Measurements from ENCODE around the gene CDC7. TPM values are rescaled to one million over a fixed set of nuclear protein-coding genes. Genes with fewer than 3 reads are reported as not detected.
A peak's percentile ranks its signal among the peaks of the same experiment; 100 is the strongest.

CDC7 gene
- total and polyA plus RNA-seq, 3 experiments from 2014 or later: 3.3 to 28.3 (median 24.5) TPM

DNA sequence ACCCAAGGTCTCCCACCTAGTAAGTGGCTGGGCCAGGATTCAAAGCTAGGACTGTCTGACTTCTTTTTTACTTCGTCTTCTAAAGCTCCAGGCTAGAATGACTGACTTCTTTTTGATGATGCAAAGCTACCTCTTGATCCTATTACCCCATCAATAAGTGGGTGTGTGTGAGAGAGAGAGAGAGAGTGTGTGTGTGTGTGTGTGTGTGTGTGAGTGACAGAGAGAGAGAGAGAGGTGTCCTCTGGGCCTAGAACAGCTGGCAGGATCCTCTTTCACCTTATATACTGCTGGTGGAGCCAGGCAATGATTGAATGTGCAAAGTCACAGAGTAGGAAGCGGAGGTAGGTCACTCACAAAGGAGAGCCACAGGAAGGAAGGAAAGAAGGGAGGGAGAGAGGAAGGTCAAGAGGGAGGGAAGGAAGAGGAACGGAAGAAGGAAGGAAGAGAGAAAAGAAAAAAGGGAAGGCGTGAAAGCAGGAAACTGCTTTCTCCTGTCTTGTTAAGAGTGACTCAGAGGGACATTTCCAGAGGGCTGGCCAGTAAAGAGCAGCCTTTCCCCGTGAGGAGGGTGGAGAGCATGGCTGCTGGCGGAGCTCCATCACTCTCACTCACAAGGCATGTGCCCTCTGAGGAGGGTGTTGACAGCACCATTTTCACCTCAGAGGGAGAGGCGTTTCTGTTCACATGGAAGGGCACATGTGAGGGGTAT lies 68.9 kb downstream of the CDC7 start:
- DNase-seq: peak in 1 of 5 donors; percentile 24
- peak overlapping the region; percentile 37 to 93 (median 76) for H3K27ac Mint-ChIP-seq
- Histone ChIP-seq H3K27me3 (ENCODE audit: insufficient read depth, low read length, poor library complexity, severe bottlenecking) (no peaks in the 10 kb centered on the region), H3K4me3 (ENCODE audit: low read length) (no peak overlapping the region), H3K27ac (ENCODE audit: low read depth, low read length) (no peak overlapping the region), H3K4me1 (ENCODE audit: insufficient read depth, low read length) (peaks cover 13% of the 10 kb centered on the region), H3K36me3 (ENCODE audit: insufficient read depth, low read length) (no peaks in the 10 kb centered on the region), H3K9me3 (ENCODE audit: low read length) (no peaks in the 10 kb centered on the region)
- H3K36me3 Mint-ChIP-seq: peaks cover 0 to 4% (median 2%) of the 10 kb centered on the region in 3 donors
- ChIA-PET CTCF (no interaction called here), POLR2A (interaction anchor here (0.5 to 0.7 kb wide), 3 partner anchors 11 to 195 kb away, joined by 3 to 5 read pairs (median 4); no protein-coding TSS in a partner anchor)
- no peaks in the 10 kb centered on the region for H3K9me3 Mint-ChIP-seq
- no peaks in the 10 kb centered on the region for H3K27me3 Mint-ChIP-seq
- H3K4me3 Mint-ChIP-seq: peak overlapping the region in 4 of 7 donors; percentile 2 to 26 (median 14)
- peaks cover 25 to 33% (median 27%) of the 10 kb centered on the region in 3 donors for H3K4me1 Mint-ChIP-seq

DNA sequence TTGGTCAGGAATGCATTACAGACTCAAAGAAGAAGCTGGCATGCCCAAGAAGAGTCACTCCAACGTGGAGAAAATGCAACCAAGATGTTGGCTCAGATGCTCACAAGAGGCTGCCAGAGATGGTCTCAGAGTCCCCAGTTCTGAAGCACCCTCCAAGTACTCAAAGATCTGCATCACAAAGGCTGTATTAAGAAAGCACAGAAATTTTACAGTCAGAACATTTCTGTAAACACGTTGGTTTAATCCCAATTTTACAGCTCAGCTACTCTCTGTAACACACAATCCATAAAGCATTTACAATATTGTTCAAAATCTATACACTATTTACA lies 69.4 kb downstream of the CDC7 start:
- CTCF ChIA-PET: no interaction called here
- peaks cover 25 to 27% (median 27%) of the 10 kb centered on the region in 3 donors for H3K4me1 Mint-ChIP-seq

DNA sequence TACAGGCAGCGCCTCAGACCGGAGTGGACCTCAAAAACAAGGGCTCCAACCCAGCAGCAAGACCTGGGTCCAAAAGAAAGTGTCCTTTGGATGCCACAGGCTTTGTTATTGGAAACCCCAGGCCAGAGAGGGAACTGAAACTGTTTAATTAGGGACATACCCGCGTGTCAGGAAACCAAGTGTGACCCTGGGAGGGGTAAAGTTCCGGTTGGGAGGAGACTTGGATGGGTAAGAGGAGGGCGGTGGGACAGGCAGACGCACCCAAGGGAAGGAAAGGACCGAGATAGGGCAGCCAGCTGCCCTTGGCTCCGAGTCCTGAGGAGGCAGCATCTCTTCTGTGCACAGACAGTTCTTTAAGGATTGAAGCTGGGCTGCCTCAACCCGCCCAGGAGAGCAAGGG lies 71.4 kb downstream of the CDC7 start:
- CTCF ChIA-PET: no interaction called here
- H3K27ac Mint-ChIP-seq: peak overlapping the region in 3 of 8 donors; percentile 20 to 43 (median 42)
- no peak for DNase-seq
- H3K36me3 Mint-ChIP-seq: peaks cover 0 to 2% (median 0%) of the 10 kb centered on the region in 3 donors
- H3K9me3 ChIP-seq (ENCODE audit: low read length): no peaks in the 10 kb centered on the region
- peaks cover 36 to 38% (median 37%) of the 10 kb centered on the region in 3 donors for H3K4me1 Mint-ChIP-seq
- H3K27ac ChIP-seq (ENCODE audit: low read depth, low read length): no peak overlapping the region
- H3K36me3 ChIP-seq (ENCODE audit: insufficient read depth, low read length): no peaks in the 10 kb centered on the region
- no peaks in the 10 kb centered on the region for H3K9me3 Mint-ChIP-seq
- H3K27me3 Mint-ChIP-seq: no peaks in the 10 kb centered on the region
- no peak overlapping the region for H3K4me3 ChIP-seq (ENCODE audit: low read length)
- no peak overlapping the region for H3K4me3 Mint-ChIP-seq
- POLR2A ChIA-PET: interaction anchor here (0.8 kb wide), 1 partner anchor 11 kb away, joined by 4 read pairs; no protein-coding TSS in a partner anchor
- H3K27me3 ChIP-seq (ENCODE audit: insufficient read depth, low read length, poor library complexity, severe bottlenecking): no peaks in the 10 kb centered on the region
- H3K4me1 ChIP-seq (ENCODE audit: insufficient read depth, low read length): peaks cover 25% of the 10 kb centered on the region

More for the DNA sequence above, 69.4 kb downstream of the CDC7 start:
- H3K4me3 Mint-ChIP-seq: no peak overlapping the region
- DNase-seq: no peak
- Histone ChIP-seq H3K36me3 (ENCODE audit: insufficient read depth, low read length) (no peaks in the 10 kb centered on the region), H3K27ac (ENCODE audit: low read depth, low read length) (no peak overlapping the region), H3K9me3 (ENCODE audit: low read length) (no peaks in the 10 kb centered on the region), H3K27me3 (ENCODE audit: insufficient read depth, low read length, poor library complexity, severe bottlenecking) (no peaks in the 10 kb centered on the region), H3K4me3 (ENCODE audit: low read length) (no peak overlapping the region), H3K4me1 (ENCODE audit: insufficient read depth, low read length) (peaks cover 13% of the 10 kb centered on the region)
- H3K9me3 Mint-ChIP-seq: no peaks in the 10 kb centered on the region
- POLR2A ChIA-PET: interaction anchor here (0.5 kb wide), 1 partner anchor 194 kb away, joined by 4 read pairs; no protein-coding TSS in a partner anchor
- peak overlapping the region in 2 of 8 donors; percentile 3 to 75 for H3K27ac Mint-ChIP-seq
- peaks cover 0 to 4% (median 2%) of the 10 kb centered on the region in 3 donors for H3K36me3 Mint-ChIP-seq
- no peaks in the 10 kb centered on the region for H3K27me3 Mint-ChIP-seq

Other genes with a start within 250 kb of the CDC7 start
- not detected for gene HFM1, start 96.0 kb upstream of the CDC7 start, total RNA-seq
- gene HFM1, start 96.0 kb upstream of the CDC7 start, polyA plus RNA-seq: not detected